Spinal cord (tissue), 10 donors: ENCODE data around the gene AMOTL1. TPM values are rescaled to one million over a fixed set of nuclear protein-coding genes. Genes with fewer than 3 reads are reported as not detected.

ENCODE experiments used
- DNase-seq, 6 donors: peaks; one replicate each; pipeline versions ENCODE4 v3.0.0 to v3.0.0-alpha.2; 2013 to 2015; ENCODE audit warnings: low spot score in 6 of 6, low read depth in 4 of 6
- H3K27ac ChIP-seq: one replicate; pipeline ENCODE4 v1.5.1; 2013; ENCODE audit warnings: low read depth, low read length, control low read depth
- H3K27me3 ChIP-seq: one replicate; pipeline ENCODE4 v1.6.1; 2013; ENCODE audit warnings: low read length; ENCODE audit not compliant: control insufficient read depth, insufficient read depth
- H3K36me3 ChIP-seq: one replicate; pipeline ENCODE4 v1.6.1; 2013; ENCODE audit warnings: low read length; ENCODE audit not compliant: control insufficient read depth, insufficient read depth
- H3K4me1 ChIP-seq: one replicate; pipeline ENCODE4 v1.6.1; 2013; ENCODE audit warnings: low read length; ENCODE audit not compliant: control insufficient read depth, insufficient read depth
- H3K4me3 ChIP-seq: one replicate; pipeline ENCODE4 v1.5.1; 2013; ENCODE audit warnings: low read depth, low read length, control low read depth
- H3K9me3 ChIP-seq: one replicate; pipeline ENCODE4 v1.6.1; 2013; ENCODE audit warnings: low read length; ENCODE audit not compliant: control insufficient read depth, insufficient read depth
- WGBS: methylation state at CpG from one replicate; pipeline ENCODE4 v1.1.5; 2013; ENCODE audit warnings: missing lambda C conversion rate; ENCODE audit not compliant: insufficient coverage; 5-methylcytosine and 5-hydroxymethylcytosine counted together
- polyA plus RNA-seq, 2 donors: library from polyadenylated mRNA; unstranded; fragments of 120-200 nt; gene quantifications; one replicate each; pipeline ENCODE4 v1.2.1, GENCODE V29; 2013; ENCODE audit not compliant: insufficient read length in 2 of 2
- total RNA-seq, 2 donors: library from RNA; depleted of rRNA in 1 of 2; stranded (reverse); fragments of 120-200 nt in 1 of 2; fragments of >200 nt in 1 of 2; gene quantifications; one replicate each; pipeline versions ENCODE4 v1.2.3 to v1.2.4, GENCODE V29; 2013 to 2014
- donor health status: healthy.

AMOTL1 gene
- total and polyA plus RNA-seq, 4 donors, result 20.2 to 60.6 (median 34.5) TPM

DNA sequence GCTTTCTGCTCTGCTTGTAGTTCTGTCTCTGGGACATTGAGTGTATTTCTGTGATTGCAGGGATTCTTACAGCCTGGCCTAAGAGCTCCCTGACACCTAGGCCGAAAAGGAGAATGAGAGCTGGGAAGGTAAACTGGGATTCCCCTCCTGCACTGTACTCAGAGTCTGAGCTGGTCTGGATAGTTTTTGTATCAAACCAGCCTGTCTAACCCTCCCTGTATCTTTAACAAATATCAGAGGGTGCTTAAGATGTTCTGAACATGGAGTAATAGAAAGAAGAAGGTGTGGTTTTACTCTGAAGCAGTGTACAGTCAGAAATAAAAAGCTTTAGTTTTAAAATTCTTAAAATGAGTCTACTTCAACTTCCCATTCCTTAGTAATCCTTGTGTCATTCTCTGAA, 57.3 kb downstream of the AMOTL1 start:
- no peak for DNase-seq
- peak overlapping the region; percentile 27 for H3K27ac ChIP-seq
- H3K36me3 ChIP-seq, result peaks cover 8% of the 10 kb centered on the region
- H3K9me3 ChIP-seq, result no peaks in the 10 kb centered on the region
- WGBS, result 86% methylated on average over 1 of the region's 1 CpG
- H3K4me3 ChIP-seq, result no peak overlapping the region
- H3K27me3 ChIP-seq, result no peaks in the 10 kb centered on the region
- H3K4me1 ChIP-seq, result peaks cover 8% of the 10 kb centered on the region

DNA sequence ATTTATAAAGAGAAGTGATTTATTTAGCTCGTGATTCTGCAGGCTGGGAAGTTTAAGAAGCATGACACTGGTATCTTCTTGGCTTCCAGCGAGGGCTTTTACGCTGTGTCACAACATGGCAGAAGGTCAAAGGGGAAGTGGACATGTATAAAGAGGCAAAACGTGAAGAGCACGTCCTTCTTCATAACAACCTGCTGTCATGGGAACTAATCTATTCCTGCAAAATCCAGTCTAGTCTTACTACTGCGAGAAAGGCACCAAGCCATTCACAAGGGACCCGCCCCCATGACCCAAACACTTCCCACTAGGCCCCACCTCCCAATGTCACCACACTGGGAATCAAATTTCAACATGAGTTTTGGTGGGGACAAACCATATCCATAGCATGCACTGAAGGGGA, 58.3 kb downstream of the AMOTL1 start:
- H3K4me1 ChIP-seq, result peaks cover 8% of the 10 kb centered on the region
- H3K9me3 ChIP-seq, result no peaks in the 10 kb centered on the region
- H3K36me3 ChIP-seq, result peaks cover 7% of the 10 kb centered on the region
- no peaks in the 10 kb centered on the region for H3K27me3 ChIP-seq
- no peak for DNase-seq
- WGBS, result 83% methylated on average over 2 of the region's 7 CpGs
- no peak overlapping the region for H3K4me3 ChIP-seq
- no peak overlapping the region for H3K27ac ChIP-seq

DNA sequence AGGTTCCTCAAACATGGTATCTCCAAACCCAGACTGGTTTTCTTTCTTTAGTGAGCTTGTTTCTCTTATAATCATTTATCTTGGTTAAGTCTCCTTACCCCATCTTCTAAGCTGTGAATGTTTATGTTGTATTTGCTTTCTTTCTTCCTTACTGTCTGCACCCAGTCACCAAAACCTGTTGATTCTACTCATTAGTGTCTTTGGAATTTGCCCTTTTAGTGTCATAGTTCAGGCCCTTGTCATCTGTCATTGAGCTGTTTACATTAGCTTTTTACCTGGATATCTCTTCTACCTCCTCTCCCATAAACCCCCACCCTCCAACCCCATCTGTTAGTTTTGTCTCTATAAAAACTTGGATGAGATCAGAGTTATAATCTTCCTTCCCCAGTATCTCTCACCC, 59.9 kb downstream of the AMOTL1 start:
- Histone ChIP-seq H3K9me3 (no peaks in the 10 kb centered on the region), H3K27ac (no peak overlapping the region), H3K4me3 (no peak overlapping the region), H3K36me3 (peaks cover 7% of the 10 kb centered on the region), H3K4me1 (peaks cover 8% of the 10 kb centered on the region), H3K27me3 (no peaks in the 10 kb centered on the region)
- no peak for DNase-seq

DNA sequence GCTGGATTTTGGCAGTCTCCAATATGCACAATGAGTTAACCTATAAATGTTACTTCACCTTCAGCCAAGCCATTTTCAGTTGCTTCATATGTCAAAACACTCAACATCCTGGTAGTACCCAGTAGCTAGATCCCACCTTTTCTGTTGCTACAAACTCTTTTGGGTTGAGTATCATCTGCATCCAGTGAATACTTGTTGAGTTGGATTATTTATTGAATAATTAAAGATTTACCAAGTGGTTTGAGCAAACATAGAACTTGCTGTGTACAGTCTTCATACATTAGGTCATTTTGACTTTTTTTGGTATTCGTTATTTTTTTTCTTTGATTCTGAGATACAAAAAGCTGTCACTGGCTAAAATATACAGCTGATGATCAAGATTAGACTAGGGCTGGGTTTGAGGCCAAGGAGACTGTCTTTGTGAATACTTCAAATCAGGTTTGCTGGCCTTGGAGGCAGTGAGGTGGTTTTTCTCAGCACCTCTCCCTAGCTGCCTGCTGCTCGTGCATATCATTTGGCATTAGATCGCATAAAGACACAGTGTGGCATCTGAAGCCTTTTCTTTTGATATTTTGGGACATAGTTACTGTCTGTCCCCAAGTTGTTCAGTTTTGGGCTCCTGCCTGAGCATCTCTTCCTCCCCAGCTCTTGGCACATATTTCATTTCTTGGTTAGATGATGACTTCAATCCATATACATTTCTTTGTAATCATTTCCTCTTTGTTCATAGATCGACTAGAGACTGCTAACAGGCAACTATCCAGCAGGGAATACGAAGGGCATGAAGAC, 62.8 kb downstream of the AMOTL1 start:
- Histone ChIP-seq H3K27ac (no peak overlapping the region), H3K27me3 (no peaks in the 10 kb centered on the region), H3K4me3 (no peak overlapping the region), H3K36me3 (peaks cover 5% of the 10 kb centered on the region), H3K4me1 (peaks cover 4% of the 10 kb centered on the region), H3K9me3 (no peaks in the 10 kb centered on the region)
- WGBS, result 100% methylated on average over 1 of the region's 5 CpGs
- DNase-seq, result peak in 1 of 6 donors; percentile 65

GRCh38 chr11:94831529-94831928, 63.4 kb downstream of the AMOTL1 start:
- H3K4me3 ChIP-seq, result no peak overlapping the region
- H3K27ac ChIP-seq, result no peak overlapping the region
- no peaks in the 10 kb centered on the region for H3K27me3 ChIP-seq
- peaks cover 4% of the 10 kb centered on the region for H3K4me1 ChIP-seq
- no peaks in the 10 kb centered on the region for H3K9me3 ChIP-seq
- no peak for DNase-seq
- H3K36me3 ChIP-seq, result peaks cover 5% of the 10 kb centered on the region
- WGBS, result no CpG with 5 or more reads among the region's 3 CpGs

DNA sequence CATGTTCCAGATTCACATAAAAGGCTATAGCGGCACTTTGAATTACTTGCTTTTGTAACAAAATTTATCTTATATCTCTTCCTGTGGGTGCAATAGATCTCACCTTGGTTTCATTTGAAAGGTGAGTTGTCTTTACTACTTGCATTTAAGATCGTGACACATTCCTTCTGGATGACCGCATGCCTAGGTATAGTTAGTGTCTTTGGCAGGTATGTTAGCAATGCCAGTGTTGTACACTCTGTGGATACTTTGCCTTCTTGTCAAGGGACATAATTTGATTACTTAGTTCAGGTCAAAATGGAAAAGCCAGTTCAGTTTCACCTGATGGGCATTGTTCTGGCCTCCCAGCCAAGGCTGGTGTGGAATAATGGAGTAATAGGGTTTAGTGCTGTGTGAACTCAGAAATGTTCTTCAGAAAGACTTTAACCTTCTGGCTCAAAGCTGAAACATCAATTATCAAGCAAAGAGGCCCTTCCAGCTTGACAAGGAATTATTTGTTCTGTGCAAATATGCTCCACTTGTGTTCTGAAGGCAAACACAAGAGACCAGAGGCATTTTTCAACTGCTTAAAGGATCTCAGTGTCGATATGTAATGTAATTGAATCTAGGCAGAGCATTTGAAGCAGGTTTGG, 64.6 kb downstream of the AMOTL1 start:
- DNase-seq, result no peak
- H3K4me3 ChIP-seq, result no peak overlapping the region
- peak overlapping the region; percentile 10 for H3K27ac ChIP-seq
- no peaks in the 10 kb centered on the region for H3K9me3 ChIP-seq
- H3K27me3 ChIP-seq, result no peaks in the 10 kb centered on the region
- peaks cover 4% of the 10 kb centered on the region for H3K4me1 ChIP-seq
- WGBS, result 100% methylated on average over 1 of the region's 4 CpGs
- H3K36me3 ChIP-seq, result peaks cover 5% of the 10 kb centered on the region

DNA sequence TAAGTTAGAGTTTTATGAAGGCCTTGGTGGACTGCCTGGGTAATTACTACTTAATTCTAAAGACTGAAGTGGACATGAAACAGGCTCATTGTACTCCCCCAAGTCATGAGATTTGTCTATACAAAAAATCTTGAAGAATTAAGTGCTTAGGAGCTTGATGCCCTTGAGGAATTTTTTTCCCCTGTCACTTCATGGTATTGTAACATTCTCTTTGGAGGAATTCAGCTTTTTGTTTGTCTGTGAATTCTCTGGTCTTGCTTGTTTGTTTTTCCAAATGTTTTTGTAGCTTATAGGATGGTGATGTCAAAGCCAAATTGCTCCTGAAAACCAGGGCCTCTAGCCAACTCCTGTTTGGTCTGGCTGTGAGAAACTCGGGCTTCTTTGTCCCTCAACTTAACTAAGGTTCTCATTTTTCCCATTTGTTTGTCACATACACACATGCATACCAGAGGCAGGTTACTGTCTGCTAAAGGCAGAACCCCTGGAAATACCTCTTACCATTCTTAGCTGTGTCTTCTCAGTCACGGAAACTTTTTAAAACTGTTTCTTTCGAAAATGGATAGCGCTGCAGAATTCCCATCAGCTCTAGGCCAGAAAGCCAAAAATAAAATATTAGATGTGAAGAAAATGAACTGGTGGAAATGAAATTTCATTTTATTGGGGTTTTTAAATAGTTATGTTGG, 66.9 kb downstream of the AMOTL1 start:
- H3K9me3 ChIP-seq, result no peaks in the 10 kb centered on the region
- peaks cover 4% of the 10 kb centered on the region for H3K4me1 ChIP-seq
- peak in 2 of 6 donors; percentile 31 to 66 for DNase-seq
- 14% methylated on average over 1 of the region's 4 CpGs for WGBS
- H3K4me3 ChIP-seq, result no peak overlapping the region
- H3K27me3 ChIP-seq, result no peaks in the 10 kb centered on the region
- H3K36me3 ChIP-seq, result peaks cover 5% of the 10 kb centered on the region
- peak overlapping the region; percentile 68 for H3K27ac ChIP-seq

- 100% methylated on average over 2 of the region's 2 CpGs for WGBS
- Histone ChIP-seq H3K4me3 (no peak overlapping the region), H3K36me3 (peaks cover 5% of the 10 kb centered on the region), H3K27ac (peak overlapping the region; percentile 68), H3K27me3 (no peaks in the 10 kb centered on the region), H3K4me1 (peaks cover 4% of the 10 kb centered on the region), H3K9me3 (no peaks in the 10 kb centered on the region)
- no peak for DNase-seq
Observed at GRCh38 chr11:94835594-94835927, 67.4 kb downstream of the AMOTL1 start.

- Histone ChIP-seq H3K27me3 (no peaks in the 10 kb centered on the region), H3K4me3 (no peak overlapping the region), H3K36me3 (peaks cover 2% of the 10 kb centered on the region), H3K27ac (no peak overlapping the region), H3K4me1 (peaks cover 4% of the 10 kb centered on the region), H3K9me3 (no peaks in the 10 kb centered on the region)
- WGBS, result 50% methylated on average over 1 of the region's 2 CpGs
- DNase-seq, result peak in 1 of 6 donors; percentile 82
Observed at GRCh38 chr11:94837317-94837716, 69.2 kb downstream of the AMOTL1 start.
